GM12865 (cell line): ENCODE measurements around the gene SPATA13.

Experiments used
- DNase-seq: peaks from one replicate; pipeline ENCODE4 v3.0.0; 2010; ENCODE audit warnings: low read depth
- H3K4me3 ChIP-seq: 2 replicates; pipeline ENCODE4 v1.5.1; 2011; ENCODE audit warnings: mild to moderate bottlenecking, low read depth, low read length, control low read depth
- TF ChIP-seq, protein P1 (sequence below): IDR thresholded peaks from 2 replicates; pipeline ENCODE4 v1.5.1; 2011; ENCODE audit warnings: low read length, control low read depth, low read depth, inconsistent platforms; ENCODE audit not compliant: insufficient read depth; ENCODE audit errors: missing control alignments

Gene SPATA13

DNA sequence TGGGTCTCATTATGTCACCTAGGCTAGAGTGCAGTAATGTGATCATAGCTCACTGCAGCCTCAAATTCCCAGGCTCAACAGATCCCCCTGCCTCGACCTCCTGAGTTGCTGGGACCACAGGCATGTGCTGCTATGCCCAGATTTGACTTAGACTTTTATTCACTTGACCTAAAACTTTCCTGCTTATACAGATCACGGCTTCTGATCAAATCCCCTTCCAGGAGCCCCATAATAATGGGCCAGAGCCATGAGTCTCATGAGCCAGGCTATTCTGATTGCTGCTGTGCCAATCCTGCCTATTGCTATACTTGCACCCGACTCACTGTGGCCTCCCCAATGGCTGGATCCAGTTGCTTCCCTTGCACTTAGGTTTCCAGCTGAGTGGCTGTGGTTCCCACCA lies 190.9 kb downstream of the SPATA13 start:
- H3K4me3 ChIP-seq = no peak overlapping the region
- TF ChIP-seq, protein P1, sequence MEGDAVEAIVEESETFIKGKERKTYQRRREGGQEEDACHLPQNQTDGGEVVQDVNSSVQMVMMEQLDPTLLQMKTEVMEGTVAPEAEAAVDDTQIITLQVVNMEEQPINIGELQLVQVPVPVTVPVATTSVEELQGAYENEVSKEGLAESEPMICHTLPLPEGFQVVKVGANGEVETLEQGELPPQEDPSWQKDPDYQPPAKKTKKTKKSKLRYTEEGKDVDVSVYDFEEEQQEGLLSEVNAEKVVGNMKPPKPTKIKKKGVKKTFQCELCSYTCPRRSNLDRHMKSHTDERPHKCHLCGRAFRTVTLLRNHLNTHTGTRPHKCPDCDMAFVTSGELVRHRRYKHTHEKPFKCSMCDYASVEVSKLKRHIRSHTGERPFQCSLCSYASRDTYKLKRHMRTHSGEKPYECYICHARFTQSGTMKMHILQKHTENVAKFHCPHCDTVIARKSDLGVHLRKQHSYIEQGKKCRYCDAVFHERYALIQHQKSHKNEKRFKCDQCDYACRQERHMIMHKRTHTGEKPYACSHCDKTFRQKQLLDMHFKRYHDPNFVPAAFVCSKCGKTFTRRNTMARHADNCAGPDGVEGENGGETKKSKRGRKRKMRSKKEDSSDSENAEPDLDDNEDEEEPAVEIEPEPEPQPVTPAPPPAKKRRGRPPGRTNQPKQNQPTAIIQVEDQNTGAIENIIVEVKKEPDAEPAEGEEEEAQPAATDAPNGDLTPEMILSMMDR = no peak
- no peak for DNase-seq

DNA sequence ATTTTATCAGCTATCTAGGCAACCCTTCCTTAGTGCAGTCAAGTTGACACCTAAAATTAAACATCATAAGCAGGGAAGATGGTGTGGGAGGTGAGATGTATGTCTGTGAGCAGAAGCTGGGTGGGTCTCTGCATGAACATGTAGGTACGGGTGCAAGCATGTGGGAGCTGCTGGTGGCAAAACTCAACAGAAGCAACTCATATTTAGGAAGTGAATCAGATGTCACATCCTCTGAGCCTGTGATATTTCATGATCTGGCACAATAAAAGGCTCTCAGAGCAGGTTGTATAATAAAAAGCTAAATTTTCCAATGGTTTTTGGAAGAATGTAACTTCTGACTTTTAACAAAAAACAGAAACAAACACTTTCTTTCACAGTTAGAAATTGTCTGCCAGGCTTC lies 193.2 kb downstream of the SPATA13 start:
- H3K4me3 ChIP-seq = no peak overlapping the region
- DNase-seq = no peak
- TF ChIP-seq, protein P1 = no peak

DNA sequence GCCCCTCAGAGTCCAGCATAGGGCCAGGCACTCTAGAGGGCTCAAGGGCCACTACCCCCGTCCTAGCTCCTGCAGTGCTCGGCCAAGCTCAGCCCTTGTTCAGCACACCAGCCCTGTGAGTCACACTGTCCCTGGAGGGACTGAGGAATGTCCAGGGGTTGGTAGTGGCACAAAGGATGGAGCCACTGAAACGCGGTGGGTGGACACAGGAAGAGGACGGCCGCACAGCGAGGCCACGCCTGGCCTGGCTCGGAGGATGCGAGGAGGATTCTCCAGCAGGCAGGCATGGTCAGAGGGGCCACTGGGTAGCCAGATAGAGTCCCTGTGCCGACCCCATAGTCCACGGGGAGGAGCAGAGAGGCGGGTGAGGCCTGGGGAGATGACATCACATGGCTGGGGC lies 194.6 kb downstream of the SPATA13 start:
- DNase-seq = no peak

DNA sequence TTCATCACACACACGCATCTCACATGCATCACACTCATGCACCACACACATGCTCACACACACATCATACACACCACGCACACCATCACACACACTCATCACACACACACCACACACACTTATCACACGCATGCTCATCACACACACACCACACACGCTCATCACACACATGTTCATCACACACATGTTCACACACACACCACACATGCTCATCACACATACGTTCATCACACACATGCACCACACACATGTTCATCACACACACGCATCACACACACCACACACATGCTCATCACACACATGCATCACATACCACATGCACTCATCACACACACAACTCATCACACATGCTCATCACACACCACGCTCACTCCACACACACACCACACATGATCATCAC lies 195.8 kb downstream of the SPATA13 start:
- no peak overlapping the region for H3K4me3 ChIP-seq
- TF ChIP-seq, protein P1 = no peak
- DNase-seq = no peak

More for the DNA sequence above, 194.6 kb downstream of the SPATA13 start:
- no peak overlapping the region for H3K4me3 ChIP-seq
- TF ChIP-seq, protein P1 = no peak
